ENCODE measurements around the gene SRRD.
A peak's percentile ranks its signal among the peaks of the same experiment; 100 is the strongest.
"Not testable (repeated sequence)": the region's sequence is repeated elsewhere in the genome, so short reads cannot be mapped to it uniquely, and the experiment has no call there.

The SRRD gene

DNA sequence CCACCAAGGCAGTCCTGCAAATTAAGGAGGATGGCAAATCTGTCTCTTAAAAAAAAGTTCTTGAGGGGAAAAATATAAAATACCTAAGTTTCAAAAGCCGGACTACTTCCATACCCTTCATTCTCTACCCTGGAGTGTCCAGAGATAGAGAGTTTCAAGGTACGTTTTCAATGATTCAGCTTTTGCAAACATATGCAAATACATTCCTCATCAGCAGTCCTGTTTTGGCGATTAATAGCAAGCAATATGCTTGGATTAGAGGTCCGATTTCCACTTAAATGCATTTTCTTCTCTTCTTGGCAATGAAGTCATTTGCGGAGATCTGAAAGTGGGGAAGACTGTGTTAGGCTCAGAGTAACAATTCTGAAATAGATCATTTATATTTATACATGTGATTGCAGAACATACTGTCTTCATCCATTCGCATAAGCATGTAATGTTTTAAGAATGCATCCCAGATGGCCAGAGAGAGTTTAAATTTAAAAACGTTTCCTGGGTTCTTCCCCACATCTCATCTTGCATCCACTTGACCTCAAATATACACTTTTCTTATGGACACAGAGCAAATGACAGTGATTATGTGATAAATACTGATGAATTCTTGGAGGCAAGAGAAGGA is 42.4 kb downstream of the SRRD start:
- DNase-seq, result no peak

DNA sequence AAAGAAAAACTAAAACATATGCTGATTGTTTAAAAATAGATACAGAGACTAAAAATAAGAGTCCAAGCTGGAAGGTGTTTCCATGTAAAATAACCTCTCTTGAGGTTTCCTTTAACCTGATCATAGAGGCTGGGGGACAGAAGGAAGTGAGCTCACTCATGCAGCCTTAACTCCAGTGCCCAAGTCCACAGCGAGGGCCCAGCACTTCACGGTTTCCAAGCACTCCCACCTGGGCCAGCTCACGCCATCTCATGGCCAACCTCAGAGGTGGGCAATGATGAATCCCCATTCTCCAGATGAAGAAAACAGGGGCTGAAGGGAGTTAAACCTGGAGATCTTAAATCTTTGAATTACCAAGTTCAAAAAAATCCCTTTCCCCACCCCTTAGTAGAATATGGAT is 43.5 kb downstream of the SRRD start:
- no peak for DNase-seq

DNA sequence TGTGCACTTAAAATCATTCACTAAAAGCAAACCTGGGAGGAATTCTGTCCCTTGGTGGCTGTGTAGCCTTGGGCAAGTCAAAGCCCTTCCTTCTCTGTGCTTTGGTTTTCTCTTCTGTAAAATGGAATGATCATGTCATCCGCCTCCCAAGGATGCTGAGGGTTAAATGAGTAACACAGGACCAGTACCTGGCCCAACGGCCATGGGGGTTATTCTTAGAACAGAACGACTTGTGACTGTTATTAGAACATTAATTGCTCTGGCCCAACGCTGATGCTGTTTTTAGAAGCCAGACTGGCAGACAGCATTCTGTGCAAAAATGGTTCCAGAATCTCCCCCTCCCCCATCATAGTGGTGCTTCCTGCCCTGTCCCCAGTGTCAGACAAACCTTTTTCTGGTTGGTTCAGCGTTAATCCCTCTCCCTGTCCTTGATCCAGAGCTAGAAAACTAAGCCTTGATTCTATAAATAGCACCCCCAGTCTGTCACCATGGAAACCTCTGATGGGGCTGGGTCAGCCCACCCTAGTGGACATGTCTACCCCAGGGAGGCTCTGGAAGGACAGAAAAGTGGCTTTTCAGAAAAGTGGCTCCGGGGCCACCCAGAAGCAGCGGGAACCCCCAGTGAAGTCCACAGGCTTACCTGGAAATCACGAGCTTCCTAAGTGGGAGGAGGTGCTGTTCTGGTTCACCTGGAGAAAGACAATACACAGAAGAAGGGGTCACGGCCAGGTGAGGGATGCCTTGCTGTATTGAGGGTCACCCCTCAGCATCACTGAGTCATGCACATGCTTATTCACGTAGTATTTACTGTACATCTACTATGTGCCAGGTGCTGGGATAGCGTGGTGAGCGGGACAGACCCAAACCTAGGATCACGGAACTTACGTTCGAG is 44.1 kb downstream of the SRRD start:
- peak; percentile 23 to 42 for DNase-seq

- DNase-seq, result not testable (repeated sequence)
These were observed 44.8 kb downstream of the SRRD start for GRCh38 chr22:26528518-26528917.

GRCh38 chr22:26529345-26529744 is 45.7 kb downstream of the SRRD start:
- no peak for DNase-seq

- DNase-seq, result no peak
These were observed 50.6 kb downstream of the SRRD start for GRCh38 chr22:26534171-26534855.

GRCh38 chr22:26534874-26535602 is 51.4 kb downstream of the SRRD start:
- no peak for DNase-seq

- DNase-seq, result no peak
These were observed 51.9 kb downstream of the SRRD start for GRCh38 chr22:26535603-26535908.

- DNase-seq, result no peak
These were observed 52.5 kb downstream of the SRRD start for GRCh38 chr22:26536056-26536761.

DNA sequence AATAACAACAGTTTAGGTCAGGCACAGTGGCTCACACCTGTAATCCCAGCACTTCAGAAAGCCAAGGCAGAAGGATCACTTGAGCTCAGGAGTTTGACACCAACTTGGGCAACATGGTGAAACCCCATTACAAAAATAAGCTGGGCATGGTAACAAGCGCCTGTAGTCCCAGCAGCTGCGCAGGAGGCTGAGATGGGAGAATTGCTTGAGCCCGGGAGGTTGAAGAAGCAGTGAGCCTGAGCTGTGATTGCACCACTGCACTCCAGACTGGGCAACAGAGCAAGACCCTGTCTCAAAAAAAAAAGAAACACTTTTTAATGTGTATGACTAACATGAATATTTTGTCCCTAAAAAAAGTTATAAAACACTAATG is 53.1 kb downstream of the SRRD start:
- DNase-seq, result no peak

DNA sequence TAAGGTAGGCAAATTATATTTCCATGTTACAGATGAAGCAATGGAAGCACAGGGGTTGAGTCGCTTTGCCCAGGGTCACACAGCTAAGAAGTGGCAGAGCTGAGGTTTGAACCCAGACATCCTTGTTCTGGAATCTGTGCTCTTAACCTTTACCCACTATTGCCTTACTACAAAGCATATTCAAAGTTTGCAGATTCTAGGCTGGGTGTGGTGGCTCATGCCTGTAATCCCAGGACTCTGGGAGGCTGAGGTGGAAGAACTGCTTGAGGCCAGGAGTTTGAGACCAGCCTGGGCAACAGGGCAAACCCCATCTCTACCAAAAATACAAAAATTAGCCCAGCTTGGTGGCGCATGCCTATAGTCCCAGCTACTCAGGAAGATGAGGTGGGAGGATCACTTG is 56.4 kb downstream of the SRRD start:
- no peak for DNase-seq

DNA sequence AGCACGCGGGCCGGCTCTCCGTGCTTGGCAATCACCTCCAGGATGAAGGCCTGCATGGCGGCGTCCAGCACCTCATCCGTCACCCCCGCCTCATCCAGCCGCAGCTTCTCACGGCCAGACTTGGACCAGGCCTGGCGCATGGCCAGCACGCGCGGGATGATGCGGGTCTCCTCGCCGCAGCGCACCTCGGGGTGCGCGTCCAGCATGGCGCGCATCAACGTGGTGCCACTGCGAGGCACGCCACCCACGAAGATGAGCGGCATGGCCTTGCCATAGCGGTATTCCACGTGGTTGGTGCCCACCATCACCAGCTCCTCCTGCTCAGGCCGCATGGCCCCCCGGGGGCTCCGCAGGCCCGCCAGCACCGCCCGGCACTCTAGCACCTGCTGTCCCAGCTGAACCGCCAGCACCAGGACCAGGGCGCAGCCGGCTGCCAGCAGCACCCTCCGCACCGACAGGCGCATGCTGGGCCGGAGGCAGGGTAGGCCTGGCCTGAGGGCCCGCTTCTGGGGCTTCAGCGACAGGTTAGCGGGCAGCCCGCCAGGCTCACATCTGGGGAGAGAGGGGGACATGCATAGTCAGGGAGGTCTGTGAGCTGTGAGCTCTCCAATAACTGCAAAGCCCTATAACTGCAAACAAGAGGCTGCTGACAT is 57.6 kb downstream of the SRRD start:
- DNase-seq, result no peak

- no peak for DNase-seq
These were observed 59.2 kb downstream of the SRRD start for GRCh38 chr22:26542831-26543230.

Measured in NCI-H524 (cell line).